Esophagus (tissue), 2 donors: ENCODE measurements around the gene LZTFL1. TPM values are rescaled to one million over a fixed set of nuclear protein-coding genes. Genes with fewer than 3 reads are reported as not detected.

Source experiments
- H3K27ac ChIP-seq, 2 donors: one replicate each; pipeline ENCODE4 v1.5.1; 2013; ENCODE audit warnings: low read depth in 2 of 2, mild to moderate bottlenecking in 2 of 2, inconsistent platforms in 1 of 2, low read length in 1 of 2, moderate library complexity in 1 of 2
- H3K27me3 ChIP-seq, 2 donors: one replicate each; pipeline ENCODE4 v1.6.1; 2013; ENCODE audit warnings: low read length in 2 of 2, control low read depth in 1 of 2, mild to moderate bottlenecking in 1 of 2; ENCODE audit not compliant: insufficient read depth in 2 of 2, control insufficient read depth in 1 of 2
- H3K36me3 ChIP-seq, 2 donors: one replicate each; pipeline ENCODE4 v1.6.1; 2013; ENCODE audit warnings: low read length in 1 of 2; ENCODE audit not compliant: control insufficient read depth in 2 of 2, insufficient read depth in 2 of 2
- H3K4me1 ChIP-seq, 2 donors: one replicate each; pipeline ENCODE4 v1.6.1; 2013; ENCODE audit warnings: low read length in 1 of 2; ENCODE audit not compliant: control insufficient read depth in 2 of 2, insufficient read depth in 2 of 2
- H3K4me3 ChIP-seq, 2 donors: one replicate each; pipeline ENCODE4 v1.5.1; 2013; ENCODE audit warnings: low read length in 2 of 2, mild to moderate bottlenecking in 2 of 2, low read depth in 1 of 2, moderate library complexity in 1 of 2
- H3K9me3 ChIP-seq, 2 donors: one replicate each; pipeline ENCODE4 v1.6.1; 2013; ENCODE audit warnings: mild to moderate bottlenecking in 2 of 2, low read depth in 1 of 2, low read length in 1 of 2, moderate library complexity in 1 of 2; ENCODE audit not compliant: control insufficient read depth in 2 of 2, insufficient read depth in 1 of 2
- WGBS, 2 donors: extraction: QIAGEN DNeasy Blood & Tissue Kit; methylation state at CpG; one replicate each; pipeline ENCODE4 v1.1.7; 2013; 5-methylcytosine and 5-hydroxymethylcytosine counted together
- polyA plus RNA-seq, 2 donors: library from polyadenylated mRNA; stranded (reverse); fragments of 200-250 nt; gene quantifications; one replicate each; pipeline ENCODE4 v1.2.3, GENCODE V29; 2013
- donor health status: healthy with polysubstance abuse.
- donor health status: Bipolar disorder and iron deficiency.

Gene LZTFL1
- polyA plus RNA-seq, 2 donors, result 3.4 to 6.3 TPM

GRCh38 chr3:45848392-45848791 is 6.5 kb upstream of the LZTFL1 start:
- Histone ChIP-seq H3K4me3 (no peak overlapping the region), H3K27ac (no peak overlapping the region), H3K9me3 (peaks cover 0 to 4% of the 10 kb centered on the region in 2 donors), H3K4me1 (no peaks in the 10 kb centered on the region), H3K27me3 (peaks cover 0 to 3% of the 10 kb centered on the region in 2 donors), H3K36me3 (no peaks in the 10 kb centered on the region)
- 78 to 93% methylated on average over 1 of the region's 1 CpG for WGBS, 2 donors

- WGBS, 2 donors, result 88 to 89% methylated on average over 1 of the region's 1 CpG
- Histone ChIP-seq H3K27me3 (peaks cover 0 to 3% of the 10 kb centered on the region in 2 donors), H3K27ac (no peak overlapping the region), H3K4me3 (no peak overlapping the region), H3K36me3 (no peaks in the 10 kb centered on the region), H3K4me1 (peaks cover 0 to 3% of the 10 kb centered on the region in 2 donors), H3K9me3 (no peaks in the 10 kb centered on the region)
Observed at GRCh38 chr3:45844616-45845015, 2.7 kb upstream of the LZTFL1 start.

GRCh38 chr3:45842851-45843625 is 1.1 kb upstream of the LZTFL1 start:
- no peak overlapping the region for H3K27ac ChIP-seq
- 77 to 78% methylated on average over 9 of the region's 9 CpGs for WGBS, 2 donors
- H3K4me1 ChIP-seq, result peaks cover 0 to 3% of the 10 kb centered on the region in 2 donors
- H3K27me3 ChIP-seq, result peaks cover 0 to 3% of the 10 kb centered on the region in 2 donors
- H3K4me3 ChIP-seq, result no peak overlapping the region
- H3K9me3 ChIP-seq, result no peaks in the 10 kb centered on the region
- no peaks in the 10 kb centered on the region for H3K36me3 ChIP-seq

- no peaks in the 10 kb centered on the region for H3K27me3 ChIP-seq
- peaks cover 0 to 3% of the 10 kb centered on the region in 2 donors for H3K4me1 ChIP-seq
- no peaks in the 10 kb centered on the region for H3K9me3 ChIP-seq
- 1% methylated on average over 15 of the region's 15 CpGs for WGBS, 2 donors
- H3K36me3 ChIP-seq, result no peaks in the 10 kb centered on the region
- peak overlapping the region in 1 of 2 donors; percentile 59 for H3K27ac ChIP-seq
- peak overlapping the region; percentile 92 to 96 for H3K4me3 ChIP-seq
Observed at GRCh38 chr3:45841420-45841756, 531 bp downstream of the LZTFL1 start.

- H3K4me3 ChIP-seq, result no peak overlapping the region
- WGBS, 2 donors, result 94 to 100% methylated on average over 1 of the region's 1 CpG
- peaks cover 3% of the 10 kb centered on the region in 2 donors for H3K36me3 ChIP-seq
- no peaks in the 10 kb centered on the region for H3K9me3 ChIP-seq
- H3K27me3 ChIP-seq, result no peaks in the 10 kb centered on the region
- H3K27ac ChIP-seq, result no peak overlapping the region
- H3K4me1 ChIP-seq, result peaks cover 0 to 3% of the 10 kb centered on the region in 2 donors
Observed at GRCh38 chr3:45838466-45838865, 3.5 kb downstream of the LZTFL1 start.

GRCh38 chr3:45832699-45833098 is 9.2 kb downstream of the LZTFL1 start:
- no peaks in the 10 kb centered on the region for H3K4me1 ChIP-seq
- H3K4me3 ChIP-seq, result no peak overlapping the region
- H3K27me3 ChIP-seq, result no peaks in the 10 kb centered on the region
- H3K27ac ChIP-seq, result no peak overlapping the region
- WGBS, 2 donors, result 89 to 92% methylated on average over 5 of the region's 5 CpGs
- no peaks in the 10 kb centered on the region for H3K9me3 ChIP-seq
- peaks cover 8 to 9% of the 10 kb centered on the region in 2 donors for H3K36me3 ChIP-seq

- Histone ChIP-seq H3K4me3 (no peak overlapping the region), H3K27me3 (no peaks in the 10 kb centered on the region), H3K4me1 (no peaks in the 10 kb centered on the region), H3K36me3 (peaks cover 8 to 9% of the 10 kb centered on the region in 2 donors), H3K9me3 (no peaks in the 10 kb centered on the region), H3K27ac (no peak overlapping the region)
- 78 to 88% methylated on average over 5 of the region's 5 CpGs for WGBS, 2 donors
Observed at GRCh38 chr3:45830121-45830520, 11.8 kb downstream of the LZTFL1 start.

- peaks cover 5 to 12% of the 10 kb centered on the region in 2 donors for H3K36me3 ChIP-seq
Observed at GRCh38 chr3:45826908-45827307, 15.0 kb downstream of the LZTFL1 start.

GRCh38 chr3:45826321-45826720 is 15.6 kb downstream of the LZTFL1 start:
- no peak overlapping the region for H3K4me3 ChIP-seq
- no peaks in the 10 kb centered on the region for H3K27me3 ChIP-seq
- WGBS, 2 donors, result 41 to 51% methylated on average over 2 of the region's 2 CpGs
- H3K9me3 ChIP-seq, result no peaks in the 10 kb centered on the region
- H3K4me1 ChIP-seq, result no peaks in the 10 kb centered on the region
- no peak overlapping the region for H3K27ac ChIP-seq
- peaks cover 5 to 12% of the 10 kb centered on the region in 2 donors for H3K36me3 ChIP-seq

More at GRCh38 chr3:45826908-45827307, 15.0 kb downstream of the LZTFL1 start:
- Histone ChIP-seq H3K4me3 (no peak overlapping the region), H3K27me3 (no peaks in the 10 kb centered on the region), H3K27ac (no peak overlapping the region), H3K4me1 (no peaks in the 10 kb centered on the region), H3K9me3 (no peaks in the 10 kb centered on the region)
- 86 to 90% methylated on average over 3 of the region's 3 CpGs for WGBS, 2 donors

- WGBS, 2 donors, result 93 to 95% methylated on average over 1 of the region's 1 CpG
- Histone ChIP-seq H3K36me3 (peaks cover 0 to 6% of the 10 kb centered on the region in 2 donors), H3K27me3 (no peaks in the 10 kb centered on the region), H3K4me1 (peaks cover 0 to 4% of the 10 kb centered on the region in 2 donors), H3K4me3 (no peak overlapping the region), H3K27ac (no peak overlapping the region), H3K9me3 (no peaks in the 10 kb centered on the region)
Observed at GRCh38 chr3:45821127-45821526, 20.8 kb downstream of the LZTFL1 start.
